Endothelial cell of umbilical vein (primary cell): Measurements from ENCODE around the gene FAM83F. TPM values are rescaled to one million over a fixed set of nuclear protein-coding genes. Genes with fewer than 3 reads are reported as not detected.

ENCODE experiments used
- BruUV-seq: library from RNA; stranded (reverse); fragments of 400-500 nt; replicated peaks from 2 replicates; lab custom pipeline; 2021; lab: Mats Ljungman, UMichigan
- CTCF ChIA-PET: fragments of 300-600, 350-600 bp; sonication (Branson Sonifier 250); formaldehyde crosslinking; loops from one replicate; lab custom pipeline; 2021; ENCODE audit warnings: antibody characterized with exemption, inconsistent platforms; lab: Charles Lee
- POLR2A ChIA-PET: fragments of 300-600, 350-600 bp; sonication (Branson Sonifier 250); formaldehyde crosslinking; loops from one replicate; lab custom pipeline; 2021; ENCODE audit warnings: antibody characterized with exemption, inconsistent platforms; lab: Charles Lee
- DNase-seq: peaks from one replicate; pipeline ENCODE4 v3.0.0-alpha.2; 2011; ENCODE audit warnings: low read depth, low spot score
- FAIRE-seq: peaks from 2 replicates; lab custom pipeline; 2011; peaks lifted over from hg19 to GRCh38; lab: Jason Lieb, UNC
- H2AFZ ChIP-seq: 2 replicates; pipeline ENCODE4 v1.6.0; 2012; ENCODE audit warnings: low read depth, low read length, control low read depth, inconsistent platforms
- H3K27ac ChIP-seq: 2 replicates; pipeline ENCODE4 v1.5.1; 2011; ENCODE audit warnings: low read depth, mild to moderate bottlenecking, control low read depth, low read length, moderate library complexity; ENCODE audit not compliant: insufficient read depth
- H3K27me3 ChIP-seq, 2 experiments: 2 replicates each; pipeline versions ENCODE4 v1.6.0 to v1.6.1; 2011; ENCODE audit warnings: low read length in 2 of 2, mixed read lengths in 1 of 2; ENCODE audit not compliant: control insufficient read depth in 2 of 2, insufficient read depth in 2 of 2
- H3K36me3 ChIP-seq, 2 experiments: 2 replicates in 1 of 2; 3 replicates in 1 of 2; pipeline ENCODE4 v1.5.1; 2011; ENCODE audit warnings: low read length in 2 of 2, mild to moderate bottlenecking in 1 of 2, moderate library complexity in 1 of 2; ENCODE audit not compliant: control insufficient read depth in 2 of 2, insufficient read depth in 2 of 2; ENCODE audit errors: extremely low read depth in 1 of 2
- H3K4me1 ChIP-seq: 3 replicates; pipeline ENCODE4 v1.5.1; 2011; ENCODE audit warnings: mild to moderate bottlenecking, low read length; ENCODE audit not compliant: control insufficient read depth, insufficient read depth; ENCODE audit errors: extremely low read depth
- H3K4me2 ChIP-seq: 2 replicates; pipeline ENCODE4 v1.6.1; 2011; ENCODE audit warnings: low read length, control low read depth, mixed read lengths; ENCODE audit not compliant: insufficient read depth
- H3K4me3 ChIP-seq, 3 experiments: fragments of 200-600 bp in 1 of 3; sonication (generic), shearing (Covaris generic) in 1 of 3; replicated peaks in 1 of 3; 2 replicates each; pipeline ENCODE4 v1.5.1; 2011 to 2016; ENCODE audit warnings: control low read depth in 3 of 3, low read length in 3 of 3, mild to moderate bottlenecking in 2 of 3, inconsistent platforms in 1 of 3, low read depth in 1 of 3, moderate library complexity in 1 of 3; ENCODE audit not compliant: insufficient read depth in 1 of 3
- H3K79me2 ChIP-seq: 2 replicates; pipeline ENCODE4 v1.6.0; 2012; ENCODE audit warnings: low read length, inconsistent platforms; ENCODE audit not compliant: control insufficient read depth, insufficient read depth
- H3K9ac ChIP-seq: replicated peaks from 2 replicates; pipeline ENCODE3; 2011; ENCODE audit warnings: low read length, control low read depth; ENCODE audit not compliant: insufficient read depth; ENCODE audit errors: extremely low read depth
- H3K9me1 ChIP-seq: replicated peaks from 3 replicates; pipeline ENCODE4 v1.6.0; 2011; ENCODE audit warnings: mild to moderate bottlenecking, low read length; ENCODE audit not compliant: control insufficient read depth, insufficient read depth; ENCODE audit errors: extremely low read depth
- H3K9me3 ChIP-seq: replicated peaks from 2 replicates; pipeline ENCODE4 v1.5.1; 2012; ENCODE audit warnings: low read length, inconsistent platforms; ENCODE audit not compliant: control insufficient read depth, insufficient read depth
- H4K20me1 ChIP-seq: replicated peaks from 2 replicates; pipeline ENCODE3; 2011; ENCODE audit warnings: mild to moderate bottlenecking, low read length; ENCODE audit not compliant: control insufficient read depth, insufficient read depth; ENCODE audit errors: extremely low read depth
- CTCF ChIP-seq, 2 donors: IDR thresholded peaks; 1 replicate in 1 of 2; 2 replicates in 1 of 2; pipeline ENCODE4 v1.5.1; 2011; ENCODE audit warnings: low read length in 2 of 2, mild to moderate bottlenecking in 2 of 2, moderate library complexity in 2 of 2, control low read depth in 1 of 2, inconsistent platforms in 1 of 2, low read depth in 1 of 2; ENCODE audit not compliant: insufficient read depth in 1 of 2; ENCODE audit errors: extremely low read depth in 1 of 2
- EZH2 ChIP-seq: IDR thresholded peaks from 2 replicates; pipeline ENCODE4 v1.6.1; 2012; ENCODE audit warnings: borderline replicate concordance, low read depth, mild to moderate bottlenecking, moderate library complexity, low read length, inconsistent platforms; ENCODE audit not compliant: severe bottlenecking
- FOS ChIP-seq: IDR thresholded peaks from 2 replicates; pipeline ENCODE4 v1.6.1; 2011; ENCODE audit warnings: mild to moderate bottlenecking, low read length, moderate library complexity, borderline replicate concordance; ENCODE audit not compliant: insufficient read depth
- GATA2 ChIP-seq: IDR thresholded peaks from 2 replicates; pipeline ENCODE4 v1.7.0; 2011; ENCODE audit warnings: low read depth, mild to moderate bottlenecking, moderate library complexity, mixed read lengths, low read length; ENCODE audit not compliant: insufficient read length, insufficient read depth
- JUN ChIP-seq: IDR thresholded peaks from 2 replicates; pipeline ENCODE4 v1.6.1; 2011; ENCODE audit warnings: borderline replicate concordance, low read depth; ENCODE audit not compliant: insufficient read length, insufficient read depth
- MAX ChIP-seq: IDR thresholded peaks from 2 replicates; pipeline ENCODE4 v1.6.1; 2011; ENCODE audit not compliant: insufficient read depth, insufficient read length
- MYC ChIP-seq: IDR thresholded peaks from one replicate; pipeline ENCODE4 v1.6.1; 2011; ENCODE audit warnings: mild to moderate bottlenecking, low read depth, low read length
- POLR2A ChIP-seq: IDR thresholded peaks from 2 replicates; pipeline ENCODE4 v1.6.1; 2012; ENCODE audit warnings: low read depth, mild to moderate bottlenecking, control low read depth, low read length
- POLR2AphosphoS5 ChIP-seq: IDR thresholded peaks from 2 replicates; pipeline ENCODE4 v1.6.1; 2012; ENCODE audit warnings: low read depth, mild to moderate bottlenecking, control low read depth, low read length, moderate library complexity; ENCODE audit not compliant: insufficient read depth
- dilution Hi-C: fragments of 300-500 bp; cut with MboI; formaldehyde crosslinking; loops from one replicate; pipeline ENCODE4 v1.15.0; 2019; ENCODE audit warnings: low sequenced_read_pairs; ENCODE audit not compliant: extremely low pct_ligation_motif_present
- intact Hi-C: fragments of 100-400 bp; cut with micrococcal nuclease; formaldehyde crosslinking; loops from one replicate; pipeline ENCODE4 v1.10.0; 2022
- polyA plus RNA-seq, 4 experiments: library from polyadenylated mRNA; depleted of rRNA in 3 of 4; stranded (reverse) in 3 of 4; unstranded in 1 of 4; fragments of >200 nt; gene quantifications; 2 replicates each; pipeline versions ENCODE4 v1.2.1 to v1.2.3, GENCODE V29; 2011 to 2012; ENCODE audit warnings: missing spikeins in 1 of 4
- total RNA-seq: library from RNA; stranded (reverse); gene quantifications from 2 replicates; pipeline ENCODE4 v1.2.3, GENCODE V29; 2021

The FAM83F gene
- total and polyA plus RNA-seq, 2 donors (not counting 3 experiments of a cell fraction or from before 2014, with no cell fraction given), result not detected

- FAIRE-seq (no peak), DNase-seq (no peak)
- no peak overlapping the region for H2AFZ ChIP-seq
- H3K27ac ChIP-seq, result no peak overlapping the region
- no peaks in the 10 kb centered on the region for H3K36me3 ChIP-seq
- no peak overlapping the region for H3K4me3 ChIP-seq
- intact Hi-C loops, result no loop called here
- no peak overlapping the region for H3K4me2 ChIP-seq
- no peaks in the 10 kb centered on the region for H3K9me3 ChIP-seq
- no TSS peak for BruUV-seq
- no peaks in the 10 kb centered on the region for H4K20me1 ChIP-seq
- H3K27me3 ChIP-seq, result peaks cover 7 to 21% of the 10 kb centered on the region in 2 experiments
- dilution Hi-C loops, result no loop called here
- CTCF ChIA-PET, result interaction anchor here (0.8 to 1.7 kb wide), 2 partner anchors 9 to 51 kb away, joined by 4 to 7 read pairs; no protein-coding TSS in a partner anchor
- H3K9ac ChIP-seq, result no peak overlapping the region
- no peaks in the 10 kb centered on the region for H3K9me1 ChIP-seq
- no peaks in the 10 kb centered on the region for H3K79me2 ChIP-seq
- POLR2A ChIA-PET, result no interaction called here
- H3K4me1 ChIP-seq, result no peaks in the 10 kb centered on the region
- TF ChIP-seq JUN (peak; percentile 50), POLR2AphosphoS5 (no peak)
Measured at GRCh38 chr22:39974065-39974464, 20.7 kb upstream of the FAM83F start.

GRCh38 chr22:39979048-39979447, 15.7 kb upstream of the FAM83F start:
- dilution Hi-C loops, result no loop called here
- Histone ChIP-seq H2AFZ (no peak overlapping the region), H4K20me1 (no peaks in the 10 kb centered on the region), H3K4me2 (no peak overlapping the region), H3K27ac (no peak overlapping the region), H3K79me2 (no peaks in the 10 kb centered on the region), H3K9me1 (no peaks in the 10 kb centered on the region), H3K4me3 (no peak overlapping the region), H3K27me3 (peaks cover 5 to 13% of the 10 kb centered on the region in 2 experiments), H3K36me3 (no peaks in the 10 kb centered on the region), H3K9me3 (no peaks in the 10 kb centered on the region), H3K9ac (no peak overlapping the region), H3K4me1 (no peaks in the 10 kb centered on the region)
- no peak for TF ChIP-seq MAX
- TF ChIP-seq MYC, result no peak
- TF ChIP-seq EZH2, result no peak
- TF ChIP-seq POLR2A, result no peak
- no peak for TF ChIP-seq POLR2AphosphoS5
- no peak for TF ChIP-seq GATA2
- no peak for TF ChIP-seq JUN
- TF ChIP-seq FOS, result no peak
- TF ChIP-seq CTCF (IDR thresholded peaks at IDR 0.05; ENCODE audit: extremely low read depth in 1 of 2, insufficient read depth in 1 of 2, low read depth in 1 of 2, low read length in 2 of 2), result no peak
- ChIA-PET CTCF (no interaction called here), POLR2A (no interaction called here)
- FAIRE-seq, result no peak
- no TSS peak for BruUV-seq
- DNase-seq, result no peak
- intact Hi-C loops, result no loop called here
